Measurements from ENCODE around the gene VAMP3.

Gene VAMP3

GRCh38 chr1:7813677-7814373, 42.7 kb downstream of the VAMP3 start:
- no peak for DNase-seq (ENCODE audit: low read depth in 3 of 3)

GRCh38 chr1:7821282-7821681, 50.2 kb downstream of the VAMP3 start:
- DNase-seq (ENCODE audit: low read depth in 3 of 3), result no peak

GRCh38 chr1:7824701-7825100, 53.6 kb downstream of the VAMP3 start:
- no peak for DNase-seq (ENCODE audit: low read depth in 3 of 3)

GRCh38 chr1:7826363-7826762, 55.3 kb downstream of the VAMP3 start:
- DNase-seq (ENCODE audit: low read depth in 3 of 3), result no peak

GRCh38 chr1:7827126-7827955, 56.2 kb downstream of the VAMP3 start:
- DNase-seq (ENCODE audit: low read depth in 3 of 3), result peak in 2 of 3 donors; percentile 2 to 19
